Thoracic aorta endothelial cell (primary cell): ENCODE results near the gene TTLL12. TPM values are rescaled to one million over a fixed set of nuclear protein-coding genes. Genes with fewer than 3 reads are reported as not detected.

ENCODE experiments used
- total RNA-seq: library from RNA; depleted of rRNA; stranded (reverse); fragments of >200 nt; gene quantifications from 2 replicates; pipeline ENCODE4 v1.2.3, GENCODE V29; 2012

TTLL12 gene
- 33.9 and 48.7 TPM in 2 replicates for total RNA-seq

GRCh38 chr22:43186272-43187170 lies at the start of gene TTLL12:
TTLL12 (minus strand) TSS chr22:43187134; CDS start chr22:43187069, 65 bp downstream.

GRCh38 chr22:43151251-43152002 lies 35.5 kb downstream of the TTLL12 start, which contains the start of gene TSPO:
TSPO (plus strand) TSS chr22:43151559; CDS start chr22:43159239, 7,680 bp downstream.

GRCh38 chr22:43142880-43143562 lies 43.9 kb downstream of the TTLL12 start, which contains the start of gene MCAT:
MCAT (minus strand) TSS chr22:43143398; CDS start chr22:43143348, 50 bp downstream.

Other genes with a start within 250 kb of the TTLL12 start
- gene PACSIN2, start 172.0 kb downstream of the TTLL12 start, total RNA-seq: 59.0 and 71.8 TPM in 2 replicates
- 6.7 and 7.8 TPM in 2 replicates for gene TTLL1, start 97.7 kb downstream of the TTLL12 start, total RNA-seq
- 0.27 and 0.86 TPM in 2 replicates for gene BIK, start 76.4 kb downstream of the TTLL12 start, total RNA-seq
- gene MCAT, start 43.7 kb downstream of the TTLL12 start, total RNA-seq: 18.8 and 19.5 TPM in 2 replicates
- gene TSPO, start 35.6 kb downstream of the TTLL12 start, total RNA-seq: 254 and 290 TPM in 2 replicates
- 0.14 TPM in 1 of 2 replicates, not detected in the other for gene SCUBE1, start 156.2 kb upstream of the TTLL12 start, total RNA-seq
- gene MPPED1, start 224.9 kb upstream of the TTLL12 start, total RNA-seq: not detected in 2 replicates